Measurements from ENCODE around the gene CCT3.
"Not testable (repeated sequence)": the region's sequence is repeated elsewhere in the genome, so short reads cannot be mapped to it uniquely, and the experiment has no call there.

CCT3 gene

GRCh38 chr1:156373546-156373945 is 35.5 kb upstream of the CCT3 start:
- no peak overlapping the region for H3K4me3 ChIP-seq (ENCODE audit: low read depth, low read length)
- TF ChIP-seq CTCF (IDR thresholded peaks at IDR 0.05; ENCODE audit: low read depth, low read length) = no peak

DNA sequence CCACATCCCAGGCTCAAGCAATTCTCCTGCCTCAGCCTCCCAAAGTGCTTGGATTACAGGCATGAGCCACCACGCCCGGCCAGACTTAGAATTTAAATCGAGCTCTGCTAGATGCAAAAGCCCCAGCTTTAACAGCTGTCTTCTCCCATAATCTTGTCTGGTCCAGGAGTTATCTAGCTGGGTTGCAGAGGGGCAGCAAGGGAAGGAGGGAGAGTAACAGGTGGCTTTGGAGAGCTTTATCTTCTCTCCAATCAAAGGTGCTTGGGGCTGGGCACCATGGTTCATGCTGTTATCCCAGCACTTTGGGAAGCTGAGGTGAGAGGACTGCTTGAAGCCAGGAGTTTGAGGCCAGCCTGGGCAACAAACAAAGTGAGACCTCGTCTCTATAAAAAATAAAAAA is 34.8 kb upstream of the CCT3 start:
- H3K4me3 ChIP-seq (ENCODE audit: low read depth, low read length) = no peak overlapping the region
- no peak for TF ChIP-seq CTCF (IDR thresholded peaks at IDR 0.05; ENCODE audit: low read depth, low read length)

GRCh38 chr1:156372265-156372586 is 34.1 kb upstream of the CCT3 start:
- TF ChIP-seq CTCF (IDR thresholded peaks at IDR 0.05; ENCODE audit: low read depth, low read length) = no peak

DNA sequence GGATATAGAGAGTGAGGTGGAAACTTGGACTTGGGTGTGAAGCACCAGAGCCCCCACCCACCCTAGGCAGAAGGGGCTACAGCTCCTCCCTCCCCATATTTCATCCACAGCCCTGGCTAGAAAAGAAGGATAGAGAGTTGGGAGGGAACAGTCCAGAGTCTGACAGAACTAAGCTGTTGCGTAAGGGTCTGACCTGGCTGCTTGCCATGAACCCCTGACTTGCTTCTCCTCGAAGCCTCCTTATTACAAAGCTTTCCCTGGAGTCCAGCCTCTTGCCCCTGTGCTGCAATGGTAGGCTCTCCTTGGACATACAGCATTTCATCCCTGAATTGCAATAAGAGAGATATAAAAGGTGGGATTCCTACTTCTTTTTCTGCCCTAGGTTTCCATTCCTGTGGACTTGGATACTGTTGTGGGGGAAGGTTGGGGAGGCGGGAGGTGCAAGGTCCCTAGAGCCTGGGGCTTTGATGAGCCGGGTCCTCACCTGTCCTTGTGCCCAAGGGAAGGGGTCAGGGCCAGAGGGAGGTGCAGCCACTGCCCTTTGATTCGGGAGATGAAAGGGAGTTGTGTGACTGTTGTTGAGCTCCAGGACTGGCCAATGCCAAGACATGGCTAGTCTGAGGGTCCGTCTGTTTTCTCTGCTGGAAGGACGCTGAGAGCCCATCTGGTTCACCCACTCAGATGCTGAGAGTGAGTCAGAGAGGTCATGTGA is 33.6 kb upstream of the CCT3 start:
- TF ChIP-seq CTCF (IDR thresholded peaks at IDR 0.05; ENCODE audit: low read depth, low read length) = no peak
- H3K4me3 ChIP-seq (ENCODE audit: low read depth, low read length) = no peak overlapping the region

More at GRCh38 chr1:156372265-156372586, 34.1 kb upstream of the CCT3 start:
- H3K4me3 ChIP-seq (ENCODE audit: low read depth, low read length) = no peak overlapping the region

DNA sequence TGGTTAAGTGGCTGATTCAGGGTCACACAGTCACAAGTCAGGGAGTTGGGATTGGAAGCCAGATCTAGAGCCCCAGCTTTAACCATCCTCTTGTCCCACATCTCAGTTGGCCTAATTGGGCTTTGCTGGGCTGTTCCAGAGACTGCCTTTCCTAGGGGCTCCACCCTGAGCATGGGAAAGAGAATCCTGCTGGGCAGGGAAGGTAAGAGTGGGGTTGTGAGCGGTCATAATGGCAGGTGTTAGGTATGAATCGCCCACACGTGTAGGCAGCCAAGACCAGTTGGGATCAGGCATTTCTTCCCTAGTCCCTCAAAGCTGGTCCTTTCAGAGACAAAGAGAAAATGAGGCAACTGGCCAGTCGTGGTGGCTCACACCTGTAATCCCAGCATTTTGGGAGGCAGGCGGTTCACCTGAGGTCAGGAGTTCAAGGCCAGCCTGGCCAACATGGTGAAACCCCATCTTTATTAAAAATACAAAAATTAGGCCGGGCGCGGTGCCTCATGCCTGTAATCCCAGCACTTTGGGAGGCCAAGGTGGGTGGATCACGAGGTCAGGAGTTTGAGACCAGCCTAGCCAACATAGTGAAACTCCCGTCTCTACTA is 31.7 kb upstream of the CCT3 start:
- not testable (repeated sequence) for H3K4me3 ChIP-seq (ENCODE audit: low read depth, low read length)

- no peak for TF ChIP-seq CTCF (IDR thresholded peaks at IDR 0.05; ENCODE audit: low read depth, low read length)
- H3K4me3 ChIP-seq (ENCODE audit: low read depth, low read length) = peak within 1 kb of the TSS; percentile 3; the same call in 1 of the 2 replicates
Observed at GRCh38 chr1:156368889-156369684, 31.0 kb upstream of the CCT3 start, which contains the start of gene RHBG. TSS of gene RHBG (plus strand) at chr1:156369211. CDS start at chr1:156369250, 39 bp downstream.

DNA sequence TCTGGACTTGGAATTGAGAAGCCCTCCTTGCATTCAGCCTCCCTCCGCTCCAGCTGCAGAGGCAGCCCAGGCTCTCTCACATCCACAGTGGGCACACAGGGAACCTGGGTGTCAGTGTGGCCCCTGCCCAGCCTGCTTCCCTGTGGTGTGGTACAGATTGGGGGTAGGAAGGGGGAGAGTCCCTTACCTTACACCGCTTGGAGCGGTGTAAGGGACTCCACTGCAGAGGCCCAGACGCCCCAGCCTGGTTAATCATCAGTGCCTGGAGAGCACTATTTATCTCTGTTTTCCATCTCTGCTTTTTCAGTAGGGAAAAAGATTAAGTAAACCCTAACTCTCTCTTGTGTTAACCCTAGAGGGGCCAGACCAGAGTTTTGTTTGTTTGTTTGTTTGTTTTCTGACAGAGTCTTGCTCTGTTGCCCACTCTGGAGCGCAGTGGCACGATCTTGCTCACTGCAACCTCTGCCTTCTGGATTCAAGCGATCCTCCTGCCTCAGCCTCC is 30.1 kb upstream of the CCT3 start:
- TF ChIP-seq CTCF (IDR thresholded peaks at IDR 0.05; ENCODE audit: low read depth, low read length) = no peak
- no peak overlapping the region for H3K4me3 ChIP-seq (ENCODE audit: low read depth, low read length)

Data from WI38 (cell line).